ENCODE data around the gene ADIPOR2. TPM values are rescaled to one million over a fixed set of nuclear protein-coding genes. Genes with fewer than 3 reads are reported as not detected.

The ADIPOR2 gene
- total and polyA plus RNA-seq, 2 of the 4 experiments (the other 2 are of a cell fraction): 20.0 to 24.9 TPM

DNA sequence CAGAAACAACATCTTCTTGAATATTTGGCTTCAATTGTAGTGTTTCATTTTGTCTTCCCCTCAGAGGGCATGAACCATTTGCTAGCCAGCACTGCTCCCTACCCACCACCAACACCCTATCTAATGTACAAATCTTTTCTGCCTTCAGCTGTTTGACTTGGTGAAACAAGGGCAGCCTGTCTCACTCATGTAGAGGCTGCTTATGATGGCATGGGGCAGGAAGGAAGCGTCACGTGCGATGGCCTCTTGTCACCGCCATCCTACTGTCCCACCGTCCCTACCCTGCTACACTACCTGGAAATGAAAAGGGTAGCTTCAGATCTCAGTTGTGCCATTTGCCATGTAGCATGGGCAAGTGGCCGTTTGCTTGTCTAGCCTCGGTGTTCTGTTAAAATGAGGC is 99.6 kb downstream of the ADIPOR2 start:
- dilution Hi-C loops (cut with HindIII; ENCODE audit: low sequenced_read_pairs, unreplicated experiment) (no loop called here), in situ Hi-C loops (cut with MboI; ENCODE audit: low sequenced_read_pairs) (loop anchor here (5.0 kb wide), 1 partner anchor 147 kb away; no protein-coding TSS in a partner anchor), intact Hi-C loops (cut with micrococcal nuclease) (loop anchor here (5.0 kb wide), 1 partner anchor 158 kb away; no protein-coding TSS in a partner anchor)
- H4K5ac ChIP-seq (ENCODE audit: low read depth, low read length): no peak overlapping the region
- no peak overlapping the region for H3K14ac ChIP-seq (replicated peaks; ENCODE audit: low read depth, low read length)
- no peak overlapping the region for H3K27ac ChIP-seq (ENCODE audit: insufficient read depth, low read length)
- H3K27me3 ChIP-seq (ENCODE audit: control insufficient read depth, insufficient read depth, low read length): no peaks in the 10 kb centered on the region
- H2AK5ac ChIP-seq (ENCODE audit: low read depth, low read length): 0 out of 2 replicates have a peak overlapping the region, but pooled peaks have one; percentile 16
- 0 out of 4 replicates have a peak, but pooled peaks cover under 1 to 5% of the 10 kb centered on the region in 2 experiments for H3K79me1 ChIP-seq (ENCODE audit: low read depth in 1 of 2, low read length in 2 of 2)
- ChIA-PET CTCF (interaction anchor here (1.3 to 2.8 kb wide), 5 partner anchors 8 to 155 kb away, joined by 4 to 11 read pairs (median 7); no protein-coding TSS in a partner anchor), POLR2A (ENCODE audit: unreplicated experiment) (no interaction called here)
- no peak overlapping the region for H2AK9ac ChIP-seq (replicated peaks; ENCODE audit: low read depth, low read length, poor library complexity)
- no peak for DNase-seq
- no CpG with 5 or more reads among the region's 7 CpGs for WGBS, 2 experiments (ENCODE audit: extremely low coverage in 2 of 2, insufficient read length in 1 of 2)
- 0 out of 2 replicates have a peak, but pooled peaks cover 6% of the 10 kb centered on the region for H4K20me1 ChIP-seq (ENCODE audit: insufficient read depth, low read length)
- H2BK5ac ChIP-seq (ENCODE audit: low read depth, low read length, poor library complexity, severe bottlenecking): no peak overlapping the region
- H3K4me1 ChIP-seq (ENCODE audit: control insufficient read depth, insufficient read depth, low read length): no peaks in the 10 kb centered on the region
- H2BK20ac ChIP-seq (ENCODE audit: low read depth, low read length): no peak overlapping the region
- no peak overlapping the region for H4K91ac ChIP-seq (ENCODE audit: insufficient read depth, low read depth, low read length)
- H2AFZ ChIP-seq (replicated peaks; ENCODE audit: low read length, poor library complexity): no peak overlapping the region
- H3K9me3 ChIP-seq (ENCODE audit: control insufficient read depth, insufficient read depth, low read length): no peaks in the 10 kb centered on the region
- H3K9ac ChIP-seq (ENCODE audit: low read depth, low read length): no peak overlapping the region
- H3K56ac ChIP-seq (ENCODE audit: extremely low read depth, insufficient read depth, low read length): no peak overlapping the region
- no peak overlapping the region for H2BK120ac ChIP-seq (ENCODE audit: low read depth, low read length)
- TF ChIP-seq RCOR1 (IDR thresholded peaks at IDR 0.05; ENCODE audit: insufficient replicate concordance, low read length): no peak
- ATAC-seq (ENCODE audit: low read depth): no peak
- H3K23ac ChIP-seq (ENCODE audit: low read depth, low read length): no peak overlapping the region
- no peak overlapping the region for H3K18ac ChIP-seq (ENCODE audit: low read depth, low read length)
- H3K4ac ChIP-seq (ENCODE audit: low read depth, low read length): no peak overlapping the region
- H3K4me3 ChIP-seq (ENCODE audit: insufficient read depth, low read depth, low read length): no peak overlapping the region
- H3K36me3 ChIP-seq (ENCODE audit: control insufficient read depth, insufficient read depth, low read length): peaks cover 10% of the 10 kb centered on the region
- BruUV-seq (replicated peaks): no TSS peak
- no peak overlapping the region for H2BK15ac ChIP-seq (ENCODE audit: low read depth, low read length)
- no peak overlapping the region for H4K8ac ChIP-seq (ENCODE audit: low read depth in 2 of 2, low read length in 2 of 2)
- 0 out of 2 replicates have a peak, but pooled peaks cover 2% of the 10 kb centered on the region for H3K9me1 ChIP-seq (ENCODE audit: insufficient read depth, low read length)
- no peak overlapping the region for H3K4me2 ChIP-seq (ENCODE audit: low read depth, low read length)
